Measurements from ENCODE around the gene NXF1. TPM values are rescaled to one million over a fixed set of nuclear protein-coding genes. Genes with fewer than 3 reads are reported as not detected.
"Not testable (repeated sequence)": the region's sequence is repeated elsewhere in the genome, so short reads cannot be mapped to it uniquely, and the experiment has no call there.

NXF1 gene
- total RNA-seq, 1 experiment from 2014 or later: 25.9 TPM

GRCh38 chr11:62832336-62833234 is 27.3 kb upstream of the NXF1 start, which contains the start of gene TEX54:
Gene TEX54, minus strand, starts transcription at chr11:62832841.
- DNase-seq (ENCODE audit: low spot score): no peak

- peak; percentile 97 for DNase-seq (ENCODE audit: low spot score)
Measured at GRCh38 chr11:62831520-62832335, 26.5 kb upstream of the NXF1 start, which contains the start of gene STX5. Gene STX5, minus strand, starts transcription at chr11:62832051. Its CDS starts 808 bp downstream, at chr11:62831243.

- DNase-seq (ENCODE audit: low spot score): no peak
Measured at GRCh38 chr11:62830904-62831519, 25.8 kb upstream of the NXF1 start.

DNA sequence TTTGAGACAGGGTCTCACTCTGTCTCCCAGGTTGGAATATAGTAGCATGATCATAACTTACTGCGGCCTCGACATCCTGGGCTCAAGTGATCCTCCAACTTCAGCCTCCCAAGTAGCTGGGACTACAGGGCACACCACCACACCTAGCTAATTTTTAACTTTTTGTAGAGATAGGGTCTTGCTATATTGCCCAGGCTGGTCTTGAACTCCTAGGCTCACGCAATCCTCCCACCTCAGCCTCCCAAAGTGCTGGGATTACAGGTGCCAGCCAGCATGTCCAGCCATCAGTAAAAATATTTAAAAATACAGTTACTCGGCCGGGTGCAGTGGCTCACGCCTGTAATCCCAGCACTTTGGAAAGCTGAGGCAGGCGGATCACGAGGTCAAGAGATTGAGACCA is 22.9 kb upstream of the NXF1 start:
- not testable (repeated sequence) for DNase-seq (ENCODE audit: low spot score)

DNA sequence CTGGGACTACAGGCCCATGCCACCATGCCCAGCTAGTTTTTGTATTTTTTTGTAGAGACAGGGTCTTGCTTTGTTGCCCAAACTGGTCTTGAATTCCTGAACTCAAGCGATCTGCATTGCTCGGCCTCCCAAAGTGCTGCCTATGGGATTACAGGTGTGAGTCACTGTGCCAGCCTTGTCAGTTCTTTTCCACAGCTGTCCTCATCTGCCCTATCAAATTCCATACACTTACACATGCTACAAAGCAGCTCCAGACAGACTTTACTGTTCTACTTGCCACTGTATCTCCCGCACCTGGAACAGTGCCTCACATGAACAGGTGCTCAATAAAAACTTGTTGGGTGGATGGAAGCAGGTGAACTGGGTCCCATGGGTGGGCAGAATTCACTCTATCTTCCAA is 18.4 kb upstream of the NXF1 start:
- DNase-seq (ENCODE audit: low spot score): no peak

- DNase-seq (ENCODE audit: low spot score): no peak
Measured at GRCh38 chr11:62817129-62817528, 11.9 kb upstream of the NXF1 start.

DNA sequence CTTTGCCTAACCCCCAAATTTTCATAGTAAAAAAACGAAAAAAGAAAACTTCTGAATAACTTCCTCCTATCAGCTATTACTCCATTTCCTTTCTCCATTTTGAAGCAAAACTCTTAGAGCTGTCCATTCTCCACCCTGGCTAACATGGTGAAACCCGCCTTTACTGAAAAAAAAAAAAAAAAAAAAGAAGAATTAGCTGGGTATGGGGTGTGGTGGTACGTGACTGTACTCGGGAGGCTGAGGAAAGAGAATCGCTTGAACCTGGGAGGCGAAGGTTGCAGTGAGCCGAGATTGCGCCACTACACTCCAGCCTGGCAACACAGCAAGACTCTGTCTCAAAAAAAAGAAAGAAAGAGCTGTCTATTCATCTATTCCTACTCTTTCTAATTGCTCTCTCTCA is 11.3 kb upstream of the NXF1 start:
- no peak for DNase-seq (ENCODE audit: low spot score)

DNA sequence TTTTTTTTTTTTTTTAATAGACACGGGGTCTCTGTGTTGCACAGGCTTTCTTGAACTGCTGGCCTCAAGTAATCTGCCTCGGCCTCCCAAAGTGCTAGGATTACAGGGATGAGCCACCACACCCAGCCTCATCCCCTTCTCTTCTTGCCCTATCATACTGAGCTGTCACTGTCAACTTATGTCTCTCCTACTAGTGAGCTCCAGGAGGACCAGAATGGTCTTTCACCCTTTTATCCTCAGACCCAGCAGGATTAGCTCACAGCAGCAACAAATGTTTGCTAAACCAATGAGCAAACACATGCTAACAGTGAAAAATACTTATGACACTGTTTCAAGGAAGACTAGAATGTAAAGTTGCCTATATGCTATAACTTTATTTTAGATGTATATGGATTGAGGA is 6.4 kb upstream of the NXF1 start:
- DNase-seq (ENCODE audit: low spot score): no peak

GRCh38 chr11:62810748-62811147 is 5.5 kb upstream of the NXF1 start:
- DNase-seq (ENCODE audit: low spot score): no peak

- no peak for DNase-seq (ENCODE audit: low spot score)
Measured at GRCh38 chr11:62806611-62807121, 1.4 kb upstream of the NXF1 start.

- DNase-seq (ENCODE audit: low spot score): no peak
Measured at GRCh38 chr11:62805961-62806441, 761 bp upstream of the NXF1 start.

DNA sequence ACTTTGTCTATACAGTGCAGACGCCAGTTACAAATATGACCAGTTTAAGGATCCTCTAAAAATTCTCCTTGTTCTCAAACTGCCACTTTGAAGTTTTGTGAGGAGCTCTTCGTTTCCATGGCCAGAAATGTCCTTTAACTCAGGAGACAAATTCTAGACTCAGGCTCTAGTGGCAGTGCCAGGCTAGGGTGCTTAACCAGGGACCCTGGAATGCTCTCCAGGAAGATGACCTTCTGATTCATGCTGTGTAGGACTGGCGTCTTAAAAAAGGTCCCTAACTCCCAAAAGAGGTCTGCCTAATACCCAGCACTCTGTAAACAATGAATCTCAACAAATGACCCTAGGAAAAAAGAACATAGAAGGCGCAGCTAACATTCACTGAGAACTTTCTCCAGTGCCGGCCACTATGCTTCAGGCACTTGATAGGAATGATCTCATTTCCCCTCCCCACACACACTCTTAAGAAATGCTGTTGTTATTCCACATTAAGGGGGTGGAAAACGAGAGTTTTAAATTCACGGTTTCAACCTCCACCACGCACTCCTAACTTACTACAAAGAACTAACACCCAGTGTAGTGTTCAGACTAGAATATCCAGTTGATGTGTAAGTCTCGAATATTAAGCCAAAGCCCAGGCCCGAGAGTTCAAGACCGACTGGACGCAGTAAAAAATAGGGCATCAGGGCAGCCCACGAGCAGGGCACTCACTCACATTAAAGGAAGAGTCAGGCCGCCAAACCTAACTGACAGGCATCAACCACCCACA is 747 bp downstream of the NXF1 start:
- DNase-seq (ENCODE audit: low spot score): peak; percentile 23

DNA sequence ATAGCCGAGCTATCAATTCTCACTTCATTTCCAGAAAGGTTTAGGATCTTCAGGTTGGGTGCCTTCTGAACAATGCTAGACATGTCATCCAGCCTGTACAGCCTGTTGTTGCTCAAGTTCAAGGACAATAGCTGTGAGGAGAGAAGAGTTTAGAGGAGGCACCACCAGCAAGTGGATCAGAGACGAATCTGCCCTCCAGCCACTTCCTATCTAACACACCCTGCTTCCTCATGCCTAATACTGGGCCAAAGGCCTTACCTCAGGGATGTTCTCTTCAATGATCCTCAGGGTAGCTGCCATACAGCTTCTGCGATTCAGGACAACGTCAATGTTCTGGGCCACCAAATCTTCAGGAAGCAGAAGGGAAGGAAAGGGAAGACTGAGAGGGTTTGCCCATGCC is 4.2 kb downstream of the NXF1 start:
- DNase-seq (ENCODE audit: low spot score): no peak

- no peak for DNase-seq (ENCODE audit: low spot score)
Measured at GRCh38 chr11:62799486-62799885, 5.8 kb downstream of the NXF1 start.

GRCh38 chr11:62796281-62796680 is 9.0 kb downstream of the NXF1 start:
- DNase-seq (ENCODE audit: low spot score): no peak

GRCh38 chr11:62794201-62794775 is 11.0 kb downstream of the NXF1 start:
- no peak for DNase-seq (ENCODE audit: low spot score)

- no peak for DNase-seq (ENCODE audit: low spot score)
Measured at GRCh38 chr11:62792202-62792575, 13.1 kb downstream of the NXF1 start.

DNA sequence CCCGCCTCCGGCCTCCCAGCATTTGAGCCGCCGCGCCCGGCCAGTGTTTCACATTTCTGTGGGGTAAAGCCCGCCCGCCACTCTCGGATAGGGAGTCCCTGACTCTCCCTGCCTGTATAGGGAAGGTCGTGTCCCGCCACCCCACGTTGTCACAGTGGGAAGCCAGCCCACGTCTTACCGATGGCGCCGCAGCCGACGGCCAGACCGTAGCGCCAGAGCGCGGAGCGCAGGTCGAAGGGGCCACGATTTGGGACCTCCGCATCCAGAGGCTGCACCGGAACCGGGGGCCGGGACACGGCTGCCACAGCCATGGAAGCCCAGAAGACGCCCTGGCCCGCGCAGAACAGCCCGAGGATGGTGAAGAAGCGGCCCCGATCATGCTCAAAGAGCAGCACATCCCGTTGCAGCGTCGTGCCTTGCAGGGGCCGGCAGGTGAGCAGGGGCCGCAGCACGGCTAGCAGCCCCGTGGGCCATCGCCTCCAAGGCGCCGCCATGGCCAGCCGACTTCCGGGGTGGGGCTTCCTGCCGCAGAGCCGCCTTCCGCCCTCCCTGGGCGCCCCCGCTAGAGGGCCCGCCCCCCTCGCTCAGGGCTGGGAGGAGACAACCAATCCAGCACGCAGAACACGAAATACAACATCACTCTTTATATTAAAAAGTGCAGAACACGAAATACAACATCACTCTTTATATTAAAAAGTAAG is 13.6 kb downstream of the NXF1 start, which contains the start of gene TMEM223:
Gene TMEM223, minus strand, starts transcription at position 506 of the 701 bp plus-strand sequence. Its CDS starts 12 bp downstream, at position 494.
- peak; percentile 68 for DNase-seq (ENCODE audit: low spot score)

DNA sequence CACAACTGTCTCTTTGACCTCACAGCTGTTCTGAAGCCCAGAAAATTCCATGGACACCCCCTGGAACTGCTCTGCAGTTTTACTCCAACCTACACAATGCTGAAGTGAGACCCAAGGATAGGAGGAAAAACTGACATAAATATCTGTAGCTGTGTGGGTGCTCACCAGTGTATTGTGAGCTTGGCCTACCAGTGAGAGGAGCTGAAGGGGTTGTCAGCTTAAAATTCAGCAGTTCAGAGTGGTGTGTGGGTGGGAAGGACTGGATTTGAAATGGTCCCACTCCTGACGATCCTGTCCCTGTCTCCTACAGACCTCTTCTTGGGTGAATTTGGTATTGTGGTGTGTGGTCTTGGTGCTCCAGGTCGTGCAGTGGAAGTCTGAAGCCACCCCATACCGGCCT is 15.7 kb downstream of the NXF1 start:
- no peak for DNase-seq (ENCODE audit: low spot score)

- no peak for DNase-seq (ENCODE audit: low spot score)
Measured at GRCh38 chr11:62788991-62789390, 16.2 kb downstream of the NXF1 start.
